IPS DF 6.9 (cell line): Measurements from ENCODE around the gene ACBD5.
"Not testable (repeated sequence)": the region's sequence is repeated elsewhere in the genome, so short reads cannot be mapped to it uniquely, and the experiment has no call there.

ENCODE experiments used
- DNase-seq: peaks from one replicate; pipeline ENCODE4 v3.0.0-alpha.2; 2013; ENCODE audit warnings: low read depth, low spot score
- H3K27ac ChIP-seq: one replicate; pipeline ENCODE4 v1.5.1; 2013; ENCODE audit warnings: low read length, control low read depth
- H3K27me3 ChIP-seq: 2 replicates; pipeline ENCODE4 v1.6.1; 2013; ENCODE audit warnings: mild to moderate bottlenecking, low read length; ENCODE audit not compliant: control insufficient read depth, insufficient read depth
- H3K36me3 ChIP-seq: 2 replicates; pipeline ENCODE4 v1.6.1; 2013; ENCODE audit warnings: low read length; ENCODE audit not compliant: control insufficient read depth, insufficient read depth
- H3K4me1 ChIP-seq: 2 replicates; pipeline ENCODE4 v1.6.1; 2013; ENCODE audit warnings: low read length; ENCODE audit not compliant: control insufficient read depth, insufficient read depth
- H3K4me3 ChIP-seq: 2 replicates; pipeline ENCODE4 v1.5.1; 2013; ENCODE audit warnings: mild to moderate bottlenecking, low read length
- H3K9me3 ChIP-seq: 2 replicates; pipeline ENCODE4 v1.6.1; 2013; ENCODE audit warnings: low read length, inconsistent platforms; ENCODE audit not compliant: control insufficient read depth, insufficient read depth
- WGBS: extraction: QIAGEN DNeasy Blood & Tissue Kit; methylation state at CpG from one replicate; pipeline ENCODE4 v1.1.7; 2013; ENCODE audit warnings: mixed read lengths, missing lambda C conversion rate; ENCODE audit not compliant: insufficient read length, insufficient coverage; 5-methylcytosine and 5-hydroxymethylcytosine counted together

Gene ACBD5, protein sequence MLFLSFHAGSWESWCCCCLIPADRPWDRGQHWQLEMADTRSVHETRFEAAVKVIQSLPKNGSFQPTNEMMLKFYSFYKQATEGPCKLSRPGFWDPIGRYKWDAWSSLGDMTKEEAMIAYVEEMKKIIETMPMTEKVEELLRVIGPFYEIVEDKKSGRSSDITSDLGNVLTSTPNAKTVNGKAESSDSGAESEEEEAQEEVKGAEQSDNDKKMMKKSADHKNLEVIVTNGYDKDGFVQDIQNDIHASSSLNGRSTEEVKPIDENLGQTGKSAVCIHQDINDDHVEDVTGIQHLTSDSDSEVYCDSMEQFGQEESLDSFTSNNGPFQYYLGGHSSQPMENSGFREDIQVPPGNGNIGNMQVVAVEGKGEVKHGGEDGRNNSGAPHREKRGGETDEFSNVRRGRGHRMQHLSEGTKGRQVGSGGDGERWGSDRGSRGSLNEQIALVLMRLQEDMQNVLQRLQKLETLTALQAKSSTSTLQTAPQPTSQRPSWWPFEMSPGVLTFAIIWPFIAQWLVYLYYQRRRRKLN

DNA sequence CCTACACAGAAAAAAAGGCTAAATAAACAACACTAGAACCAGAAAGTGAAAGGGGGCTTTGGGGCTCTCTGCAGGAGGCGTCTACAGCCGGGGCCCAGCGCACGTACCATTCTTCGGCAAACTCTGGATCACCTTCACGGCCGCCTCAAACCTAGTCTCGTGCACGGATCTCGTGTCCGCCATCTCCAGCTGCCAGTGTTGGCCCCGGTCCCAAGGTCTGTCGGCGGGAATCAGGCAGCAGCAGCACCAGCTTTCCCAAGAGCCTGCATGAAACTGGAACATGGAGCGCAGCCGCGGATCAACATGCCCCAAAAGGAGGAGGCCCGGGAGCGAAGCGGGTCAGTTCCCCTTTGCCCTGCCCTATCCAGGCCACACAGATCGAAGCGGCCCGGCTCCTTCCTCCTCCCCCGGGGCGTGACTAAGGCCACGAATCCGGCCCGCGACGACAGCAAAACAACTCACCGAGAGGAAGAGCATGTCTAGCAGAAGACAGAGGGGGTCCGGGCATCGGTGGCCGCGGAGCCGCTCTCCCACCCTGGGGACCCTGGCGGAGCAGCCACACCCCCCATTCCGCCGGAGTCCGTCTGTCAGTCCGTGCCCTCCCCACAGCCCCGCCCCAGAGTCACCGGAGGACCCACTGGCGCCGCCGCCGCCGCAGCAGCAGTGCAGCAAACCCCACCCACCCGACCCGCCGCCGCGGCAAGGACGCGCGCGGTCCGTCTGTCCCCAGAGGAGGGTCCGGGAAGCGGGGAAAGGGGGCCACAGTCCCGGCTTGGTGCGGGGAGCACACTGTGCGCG is at the start of gene ACBD5:
ACBD5 (minus strand) TSS at position 586 of the 798 bp plus-strand sequence; CDS start at position 477, 109 bp downstream.
- WGBS, result no CpG with 5 or more reads among the region's 64 CpGs
- Histone ChIP-seq H3K4me3 (peak within 1 kb of the TSS; percentile 92), H3K4me1 (no peaks in the 10 kb centered on the region), H3K36me3 (no peaks in the 10 kb centered on the region), H3K9me3 (no peaks in the 10 kb centered on the region), H3K27me3 (no peaks in the 10 kb centered on the region), H3K27ac (no peak within 1 kb of the TSS)
- DNase-seq, result no peak

DNA sequence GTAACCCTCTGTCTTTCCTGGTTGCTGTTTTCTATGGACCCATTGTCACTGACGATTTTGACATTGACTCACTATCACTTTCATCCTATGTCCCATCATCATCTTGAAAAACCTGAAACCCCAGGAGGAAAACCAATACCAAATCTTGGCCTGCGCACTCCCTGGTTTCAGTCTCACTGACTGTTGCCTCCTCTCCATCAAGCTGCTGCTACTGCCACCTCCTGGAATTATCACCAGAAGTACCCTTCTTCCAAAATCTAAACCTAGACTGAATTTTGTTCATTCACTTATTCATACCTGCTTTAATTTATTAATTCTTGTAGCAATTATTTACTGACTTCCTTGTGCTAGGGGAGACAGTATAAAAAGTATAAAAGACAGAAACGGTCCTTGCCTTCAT is 44.5 kb upstream of the ACBD5 start:
- Histone ChIP-seq H3K36me3 (no peaks in the 10 kb centered on the region), H3K4me3 (no peak overlapping the region), H3K27ac (no peak overlapping the region), H3K4me1 (no peaks in the 10 kb centered on the region), H3K27me3 (no peaks in the 10 kb centered on the region), H3K9me3 (no peaks in the 10 kb centered on the region)
- DNase-seq, result peak; percentile 1
- WGBS, result no CpG with 5 or more reads among the region's 3 CpGs

DNA sequence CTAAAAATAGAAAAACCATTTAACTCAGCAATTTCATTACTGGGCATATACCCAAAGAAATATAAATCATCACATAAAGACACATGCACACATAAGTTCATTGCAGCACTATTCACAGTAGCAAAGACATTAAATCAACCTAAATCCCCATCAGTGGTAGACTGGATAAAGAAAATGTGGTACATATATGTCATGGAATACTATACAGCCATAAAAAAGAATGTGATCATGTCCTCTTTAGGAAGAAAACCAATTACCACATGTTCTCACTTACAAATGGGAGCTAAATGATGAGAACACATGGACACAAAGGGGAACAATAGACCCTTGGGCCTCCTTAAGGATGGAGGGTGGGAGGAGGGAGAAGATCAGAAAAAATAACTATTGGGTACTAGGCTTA is 36.0 kb upstream of the ACBD5 start:
- no peak overlapping the region for H3K4me3 ChIP-seq
- H3K36me3 ChIP-seq, result no peaks in the 10 kb centered on the region
- no peaks in the 10 kb centered on the region for H3K27me3 ChIP-seq
- no peak for DNase-seq
- H3K4me1 ChIP-seq, result no peaks in the 10 kb centered on the region
- no peaks in the 10 kb centered on the region for H3K9me3 ChIP-seq
- H3K27ac ChIP-seq, result no peak overlapping the region

DNA sequence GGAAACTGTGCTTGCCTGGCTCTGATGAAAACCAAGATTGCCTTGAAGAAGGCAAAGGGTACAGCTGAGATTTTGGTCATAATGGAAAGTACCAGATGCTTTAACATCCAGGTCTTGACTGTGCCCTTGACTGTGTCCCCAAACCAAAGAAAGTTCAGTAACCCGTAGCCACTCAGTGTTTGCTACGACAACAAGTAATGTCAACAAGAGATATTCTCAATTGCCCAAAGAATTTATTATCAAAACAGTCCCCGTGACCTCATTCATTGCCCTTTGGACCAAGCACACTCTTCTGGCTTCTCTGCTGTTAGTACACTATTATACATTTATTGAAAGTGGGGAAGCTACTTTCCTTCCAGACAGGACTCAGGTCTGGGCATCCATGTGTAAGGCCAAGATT is 25.4 kb upstream of the ACBD5 start:
- no CpG with 5 or more reads among the region's 3 CpGs for WGBS
- not testable (repeated sequence) for H3K4me1 ChIP-seq, H3K27me3 ChIP-seq, H3K27ac ChIP-seq, H3K9me3 ChIP-seq, DNase-seq, H3K36me3 ChIP-seq, H3K4me3 ChIP-seq

DNA sequence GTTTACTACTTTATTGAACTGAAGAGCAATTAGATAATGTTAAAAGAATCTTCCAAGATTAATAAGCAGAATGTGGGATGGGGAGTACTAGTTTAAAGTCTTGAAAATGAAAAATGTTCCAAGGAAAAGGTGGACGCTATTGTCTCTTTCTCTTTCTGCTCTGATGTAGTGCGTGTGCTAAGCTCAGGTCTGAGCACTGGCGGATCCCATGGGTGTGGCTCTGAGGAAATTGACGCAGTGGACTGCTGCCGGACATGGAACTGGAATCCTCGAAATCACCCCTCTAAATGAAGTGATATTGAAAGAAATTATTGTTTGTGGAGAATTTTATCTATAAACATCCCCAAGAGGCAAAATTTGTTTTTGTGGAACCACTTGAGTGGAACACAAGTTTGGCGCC is 22.2 kb upstream of the ACBD5 start:
- H3K27me3 ChIP-seq, result not testable (repeated sequence)

DNA sequence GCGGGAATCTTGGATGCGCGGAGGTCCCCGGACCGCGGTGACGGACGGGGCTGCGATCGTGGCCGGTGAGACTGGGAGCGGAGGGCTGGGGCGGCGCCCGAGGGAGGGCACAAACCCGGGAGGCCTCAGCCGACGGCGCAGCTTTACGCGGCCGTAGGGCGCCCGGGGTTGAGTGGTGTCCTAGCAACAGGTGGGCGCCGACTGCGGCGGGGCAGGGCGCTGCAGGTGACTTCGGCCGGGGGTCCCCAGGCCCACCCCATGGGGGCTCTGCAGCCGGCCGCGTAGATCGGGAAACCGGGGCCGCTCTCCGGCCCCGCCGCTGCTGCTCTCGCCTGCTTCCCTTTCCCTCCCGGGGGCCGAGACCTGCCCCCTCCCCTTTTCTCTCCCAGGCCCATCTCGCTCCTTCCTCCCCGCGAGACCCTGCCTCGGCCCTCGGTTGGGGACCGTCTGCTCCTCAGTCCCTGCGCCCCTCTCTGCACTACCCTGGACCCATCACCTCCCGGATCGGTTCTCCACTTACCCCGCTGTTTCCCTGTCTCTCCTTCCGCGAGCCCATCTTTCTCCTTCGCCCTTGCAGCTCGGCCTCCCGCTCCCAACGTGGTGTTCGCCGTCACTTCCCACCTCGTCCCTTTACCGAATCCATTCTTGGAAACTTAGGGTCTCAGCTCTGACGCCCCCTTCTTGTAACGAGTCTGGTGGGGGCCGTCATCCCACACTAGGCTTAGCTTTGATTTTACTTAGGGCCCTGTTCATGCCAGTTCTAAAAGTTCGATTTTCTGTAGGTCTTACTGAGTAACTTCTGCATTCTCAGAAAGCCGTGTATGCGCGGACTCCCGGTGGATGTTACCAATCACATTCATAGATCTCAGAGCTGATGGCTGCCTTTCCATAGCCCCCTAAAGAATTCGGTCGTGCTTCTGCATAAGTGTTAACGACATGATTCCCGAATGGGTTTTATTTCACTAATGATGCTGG is 18.5 kb upstream of the ACBD5 start:
- Histone ChIP-seq H3K36me3 (no peaks in the 10 kb centered on the region), H3K27ac (no peak overlapping the region), H3K27me3 (no peaks in the 10 kb centered on the region; the same call in 1 of the 2 replicates), H3K4me3 (peak overlapping the region; percentile 77), H3K9me3 (no peaks in the 10 kb centered on the region), H3K4me1 (no peaks in the 10 kb centered on the region)
- no peak for DNase-seq
- WGBS, result no CpG with 5 or more reads among the region's 75 CpGs

More for the DNA sequence above, 22.2 kb upstream of the ACBD5 start:
- not testable (repeated sequence) for H3K36me3 ChIP-seq, H3K9me3 ChIP-seq, DNase-seq, H3K27ac ChIP-seq, H3K4me3 ChIP-seq, H3K4me1 ChIP-seq
- no CpG with 5 or more reads among the region's 7 CpGs for WGBS

DNA sequence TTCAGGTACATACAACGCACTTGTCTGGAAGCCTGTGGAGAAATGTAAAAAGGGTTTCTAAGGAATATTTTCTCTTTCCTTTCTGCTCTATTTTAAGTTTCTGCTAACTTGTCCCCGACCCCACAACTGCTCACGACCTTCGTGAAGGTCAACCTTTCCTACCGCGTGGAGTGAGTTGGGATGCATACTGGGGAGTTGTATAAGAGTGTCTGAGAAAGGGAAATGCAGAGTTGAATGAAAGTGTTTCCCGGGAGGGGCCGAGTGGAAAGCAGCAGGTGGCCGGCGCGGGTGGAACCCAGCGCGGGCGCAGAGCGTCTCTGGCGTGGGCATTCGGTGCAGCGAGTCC is 17.9 kb upstream of the ACBD5 start:
- Histone ChIP-seq H3K4me1 (no peaks in the 10 kb centered on the region), H3K9me3 (no peaks in the 10 kb centered on the region), H3K4me3 (peak overlapping the region; percentile 77), H3K27ac (no peak overlapping the region), H3K27me3 (no peaks in the 10 kb centered on the region; the same call in 1 of the 2 replicates), H3K36me3 (no peaks in the 10 kb centered on the region)
- DNase-seq, result no peak
- no CpG with 5 or more reads among the region's 18 CpGs for WGBS

DNA sequence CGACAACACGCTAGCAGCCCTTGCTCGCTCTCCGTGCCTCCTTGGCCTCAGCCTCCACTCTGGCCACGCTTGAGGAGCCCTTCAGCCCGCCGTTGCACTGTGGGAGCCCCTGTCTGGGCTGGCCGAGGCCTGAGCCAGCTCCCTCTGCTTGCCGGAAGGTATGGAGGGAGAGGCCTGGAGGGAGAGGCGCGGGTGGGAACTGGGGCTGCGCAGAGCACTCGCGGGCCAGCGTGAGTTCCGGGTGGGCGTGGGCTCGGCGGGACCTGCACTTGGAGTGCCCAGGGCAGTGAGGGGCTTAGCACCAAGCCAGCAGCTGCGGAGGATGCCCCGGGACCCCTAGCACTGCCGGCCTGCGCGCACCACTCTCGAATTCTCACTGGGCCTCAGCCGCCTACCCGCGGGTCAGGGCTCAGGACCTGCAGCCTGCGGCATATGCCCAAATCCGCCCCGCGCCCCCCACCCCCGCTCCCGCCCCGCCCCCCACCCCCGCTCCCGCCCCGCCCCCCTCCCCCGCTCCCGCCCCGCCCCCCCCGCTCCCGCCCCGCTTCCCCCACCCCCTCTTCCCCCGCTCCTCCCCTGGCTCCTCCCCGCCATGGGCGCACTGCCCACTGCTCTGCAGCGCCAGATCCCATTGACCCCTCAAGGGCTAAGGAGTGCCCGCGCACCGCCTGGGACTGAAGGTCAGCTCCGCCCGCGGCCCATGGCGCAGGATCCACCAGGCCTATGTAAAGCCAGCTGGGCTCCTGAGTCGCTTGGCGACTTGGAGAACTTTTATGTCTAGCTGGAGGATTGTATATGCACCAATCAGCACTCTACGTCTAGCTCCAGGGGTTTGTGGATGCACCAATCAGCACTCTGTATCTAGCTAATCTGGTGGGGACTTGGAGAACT is 15.9 kb upstream of the ACBD5 start:
- no peaks in the 10 kb centered on the region; the same call in 1 of the 2 replicates for H3K27me3 ChIP-seq
- H3K9me3 ChIP-seq, result no peaks in the 10 kb centered on the region
- no CpG with 5 or more reads among the region's 58 CpGs for WGBS
- H3K27ac ChIP-seq, result no peak overlapping the region
- no peak overlapping the region for H3K4me3 ChIP-seq
- H3K36me3 ChIP-seq, result no peaks in the 10 kb centered on the region
- H3K4me1 ChIP-seq, result no peaks in the 10 kb centered on the region
- DNase-seq, result no peak

DNA sequence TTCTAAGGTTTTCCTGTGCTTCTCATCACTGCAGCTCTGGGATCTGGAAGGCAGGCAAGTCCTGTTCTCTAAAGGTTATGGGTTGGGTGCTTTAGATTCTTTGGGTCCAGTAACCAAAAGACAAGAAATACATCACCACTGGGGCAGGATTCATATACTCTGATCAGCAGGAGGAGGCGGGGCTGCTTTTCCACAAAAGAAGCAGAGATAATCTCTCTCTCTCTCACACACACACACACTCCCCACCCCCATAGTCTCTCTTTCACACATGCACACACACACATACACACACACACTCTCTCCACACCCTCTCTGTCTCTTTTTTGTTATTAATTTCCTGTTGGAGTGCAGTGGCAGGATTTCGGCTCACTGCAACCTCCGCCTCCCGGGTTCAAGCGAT is 13.0 kb upstream of the ACBD5 start:
- Histone ChIP-seq H3K27me3 (no peaks in the 10 kb centered on the region; the same call in 1 of the 2 replicates), H3K27ac (no peak overlapping the region), H3K4me3 (no peak overlapping the region), H3K36me3 (no peaks in the 10 kb centered on the region), H3K9me3 (no peaks in the 10 kb centered on the region), H3K4me1 (no peaks in the 10 kb centered on the region)
- no peak for DNase-seq
- no CpG with 5 or more reads among the region's 5 CpGs for WGBS
